Astrocyte (in vitro differentiated cells and primary cell): ENCODE measurements around the gene CNPY4. TPM values are rescaled to one million over a fixed set of nuclear protein-coding genes. Genes with fewer than 3 reads are reported as not detected.
A peak's percentile ranks its signal among the peaks of the same experiment; 100 is the strongest.

Experiments
- DNase-seq: peaks from one replicate; pipeline ENCODE4 v3.0.0-alpha.2; 2010; ENCODE audit warnings: low read depth
- FAIRE-seq: peaks from 2 replicates; lab custom pipeline; 2011; peaks lifted over from hg19 to GRCh38; lab: Jason Lieb, UNC
- H2AFZ ChIP-seq: 2 replicates; pipeline ENCODE4 v1.6.0; 2012; ENCODE audit warnings: low read depth, low read length, inconsistent platforms
- H3K27ac ChIP-seq: 2 replicates; pipeline ENCODE4 v1.5.1; 2011; ENCODE audit warnings: low read depth, low read length, inconsistent platforms
- H3K27me3 ChIP-seq: 2 replicates; pipeline ENCODE4 v1.6.0; 2011; ENCODE audit warnings: low read length, inconsistent platforms; ENCODE audit not compliant: insufficient read depth
- H3K36me3 ChIP-seq: 2 replicates; pipeline ENCODE4 v1.5.1; 2011; ENCODE audit warnings: low read length, inconsistent platforms; ENCODE audit not compliant: insufficient read depth
- H3K4me1 ChIP-seq: 2 replicates; pipeline ENCODE4 v1.5.1; 2011; ENCODE audit warnings: low read length, inconsistent platforms; ENCODE audit not compliant: insufficient read depth
- H3K4me2 ChIP-seq: 2 replicates; pipeline ENCODE4 v1.6.0; 2012; ENCODE audit warnings: low read length, inconsistent platforms
- H3K4me3 ChIP-seq: 2 replicates; pipeline ENCODE4 v1.5.1; 2011; ENCODE audit warnings: low read depth, mild to moderate bottlenecking, low read length, inconsistent platforms; ENCODE audit not compliant: insufficient read depth
- H3K79me2 ChIP-seq: 2 replicates; pipeline ENCODE4 v1.6.0; 2012; ENCODE audit warnings: mild to moderate bottlenecking, low read length, inconsistent platforms; ENCODE audit not compliant: insufficient read depth
- H3K9ac ChIP-seq: 2 replicates; pipeline ENCODE4 v1.6.0; 2012; ENCODE audit warnings: mild to moderate bottlenecking, low read length, inconsistent platforms
- H3K9me3 ChIP-seq: 2 replicates; pipeline ENCODE4 v1.5.1; 2012; ENCODE audit warnings: low read depth, mild to moderate bottlenecking, low read length, inconsistent platforms; ENCODE audit not compliant: insufficient read depth
- H4K20me1 ChIP-seq: 2 replicates; pipeline ENCODE4 v1.6.0; 2012; ENCODE audit warnings: low read length, inconsistent platforms; ENCODE audit not compliant: insufficient read depth
- H3K27ac Mint-ChIP-seq: one replicate; pipeline ENCODE4 v1.8.0; 2021; ENCODE audit warnings: mild to moderate bottlenecking, mixed read lengths; ENCODE audit not compliant: unreplicated experiment
- H3K27me3 Mint-ChIP-seq: one replicate; pipeline ENCODE4 v1.8.0; 2021; ENCODE audit warnings: low read depth, mixed read lengths; ENCODE audit not compliant: unreplicated experiment
- H3K36me3 Mint-ChIP-seq: one replicate; pipeline ENCODE4 v1.8.0; 2021; ENCODE audit warnings: low read depth, mixed read lengths; ENCODE audit not compliant: unreplicated experiment
- H3K4me1 Mint-ChIP-seq: one replicate; pipeline ENCODE4 v1.8.0; 2021; ENCODE audit warnings: low read depth, mixed read lengths; ENCODE audit not compliant: unreplicated experiment
- H3K4me3 Mint-ChIP-seq: one replicate; pipeline ENCODE4 v1.8.0; 2021; ENCODE audit warnings: mild to moderate bottlenecking, moderate library complexity, mixed read lengths; ENCODE audit not compliant: unreplicated experiment
- H3K9me3 Mint-ChIP-seq: one replicate; pipeline ENCODE4 v1.8.0; 2021; ENCODE audit warnings: mild to moderate bottlenecking, mixed read lengths; ENCODE audit not compliant: unreplicated experiment
- EZH2 ChIP-seq: IDR thresholded peaks from 2 replicates; pipeline ENCODE4 v1.6.1; 2012; ENCODE audit warnings: mild to moderate bottlenecking, low read length, inconsistent platforms; ENCODE audit not compliant: insufficient read depth
- total RNA-seq: library from RNA; stranded (reverse); gene quantifications from 2 replicates; pipeline ENCODE4 v1.2.1, GENCODE V29; 2021
- TF ChIP-seq, protein P1 (sequence below): IDR thresholded peaks from 2 replicates; pipeline ENCODE4 v1.5.1; 2011; ENCODE audit warnings: low read depth, mild to moderate bottlenecking, inconsistent platforms, low read length, moderate library complexity; ENCODE audit not compliant: insufficient read depth

Gene CNPY4
- total RNA-seq, 1 donor from 2014 or later: 16.4 TPM

DNA sequence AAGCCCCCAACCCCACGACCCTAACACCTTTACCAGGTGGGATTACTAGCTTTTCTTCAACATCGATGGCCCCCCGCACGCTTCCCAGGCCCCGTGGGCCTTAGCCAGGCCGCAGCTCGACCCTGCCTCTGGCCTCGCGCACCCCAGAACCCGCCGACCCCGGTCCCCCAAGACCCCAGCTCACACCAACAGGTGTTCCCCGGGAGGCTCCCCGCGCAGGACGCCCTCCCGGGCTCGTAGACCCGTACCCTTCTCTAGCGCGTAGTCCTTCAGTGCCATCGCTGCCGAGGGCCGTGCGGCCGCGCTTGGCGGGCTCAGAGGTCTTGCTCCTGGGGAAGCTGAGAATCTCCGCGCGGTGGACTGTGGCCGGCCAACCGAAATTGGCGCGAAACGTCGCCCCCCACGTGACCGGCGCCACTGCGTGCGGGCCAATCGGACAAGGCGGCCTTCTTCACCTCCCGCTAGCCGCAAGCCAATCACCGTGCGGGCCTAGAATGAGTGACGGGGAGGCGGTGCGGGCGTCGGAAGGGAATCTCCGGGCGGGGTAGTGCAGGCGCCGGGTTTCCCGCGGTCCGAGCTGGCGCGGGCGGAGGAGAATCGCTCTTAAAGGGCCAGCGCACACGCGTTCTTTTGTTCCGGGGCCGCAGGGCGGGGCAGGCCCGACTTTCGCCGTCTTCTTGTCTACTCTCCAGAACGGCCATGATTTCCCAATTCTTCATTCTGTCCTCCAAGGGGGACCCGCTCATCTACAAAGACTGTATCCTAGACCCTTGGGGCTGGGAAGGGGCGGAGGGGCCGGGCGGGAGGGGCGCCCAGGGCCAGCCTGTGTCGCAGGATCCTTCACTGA, 18.2 kb upstream of the CNPY4 start, which contains the start of the genes AP4M1 and MCM7:
Gene AP4M1, plus strand, starts transcription at position 628 of the 847 bp plus-strand sequence. Its CDS starts 72 bp downstream, at position 700.
Gene MCM7, minus strand, starts transcription at position 382 of the 847 bp plus-strand sequence. Its CDS starts 103 bp downstream, at position 279.
- no peak for FAIRE-seq
- no peaks in the 10 kb centered on the region for H3K9me3 Mint-ChIP-seq
- no peak within 1 kb of the TSS for H2AFZ ChIP-seq

GRCh38 chr7:100102950-100103840, 16.2 kb upstream of the CNPY4 start:
- peak overlapping the region; percentile 69 for H3K4me3 ChIP-seq
- TF ChIP-seq, protein P1, sequence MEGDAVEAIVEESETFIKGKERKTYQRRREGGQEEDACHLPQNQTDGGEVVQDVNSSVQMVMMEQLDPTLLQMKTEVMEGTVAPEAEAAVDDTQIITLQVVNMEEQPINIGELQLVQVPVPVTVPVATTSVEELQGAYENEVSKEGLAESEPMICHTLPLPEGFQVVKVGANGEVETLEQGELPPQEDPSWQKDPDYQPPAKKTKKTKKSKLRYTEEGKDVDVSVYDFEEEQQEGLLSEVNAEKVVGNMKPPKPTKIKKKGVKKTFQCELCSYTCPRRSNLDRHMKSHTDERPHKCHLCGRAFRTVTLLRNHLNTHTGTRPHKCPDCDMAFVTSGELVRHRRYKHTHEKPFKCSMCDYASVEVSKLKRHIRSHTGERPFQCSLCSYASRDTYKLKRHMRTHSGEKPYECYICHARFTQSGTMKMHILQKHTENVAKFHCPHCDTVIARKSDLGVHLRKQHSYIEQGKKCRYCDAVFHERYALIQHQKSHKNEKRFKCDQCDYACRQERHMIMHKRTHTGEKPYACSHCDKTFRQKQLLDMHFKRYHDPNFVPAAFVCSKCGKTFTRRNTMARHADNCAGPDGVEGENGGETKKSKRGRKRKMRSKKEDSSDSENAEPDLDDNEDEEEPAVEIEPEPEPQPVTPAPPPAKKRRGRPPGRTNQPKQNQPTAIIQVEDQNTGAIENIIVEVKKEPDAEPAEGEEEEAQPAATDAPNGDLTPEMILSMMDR: no peak
- TF ChIP-seq EZH2: no peak
- H3K4me2 ChIP-seq: peak overlapping the region; percentile 93
- H2AFZ ChIP-seq: no peak overlapping the region
- H3K4me1 ChIP-seq: peaks cover 24% of the 10 kb centered on the region
- peaks cover 23% of the 10 kb centered on the region for H4K20me1 ChIP-seq
- DNase-seq (peak; percentile 98), FAIRE-seq (no peak)
- Mint-ChIP-seq H3K9me3 (no peaks in the 10 kb centered on the region), H3K4me3 (peak overlapping the region; percentile 93), H3K4me1 (peaks cover 22% of the 10 kb centered on the region), H3K36me3 (peaks cover 20% of the 10 kb centered on the region), H3K27ac (peak overlapping the region; percentile 93), H3K27me3 (no peaks in the 10 kb centered on the region)
- peaks cover 36% of the 10 kb centered on the region for H3K79me2 ChIP-seq
- H3K27me3 ChIP-seq: no peaks in the 10 kb centered on the region
- peak overlapping the region; percentile 91 for H3K9ac ChIP-seq
- H3K36me3 ChIP-seq: peaks cover 21% of the 10 kb centered on the region
- peak overlapping the region; percentile 66 for H3K27ac ChIP-seq
- H3K9me3 ChIP-seq: no peaks in the 10 kb centered on the region

More for the DNA sequence above, 18.2 kb upstream of the CNPY4 start, which contains the start of the genes AP4M1 and MCM7:
- H3K4me1 Mint-ChIP-seq: peaks cover 22% of the 10 kb centered on the region
- peak within 1 kb of the TSS; percentile 91 for H3K27ac Mint-ChIP-seq
- no peaks in the 10 kb centered on the region for H3K27me3 Mint-ChIP-seq
- Histone ChIP-seq H4K20me1 (peaks cover 23% of the 10 kb centered on the region), H3K36me3 (peaks cover 32% of the 10 kb centered on the region), H3K4me3 (peak within 1 kb of the TSS; percentile 69), H3K4me1 (peaks cover 24% of the 10 kb centered on the region), H3K27ac (peak within 1 kb of the TSS; percentile 84), H3K4me2 (peak within 1 kb of the TSS; percentile 93), H3K9ac (peak within 1 kb of the TSS; percentile 91), H3K79me2 (peaks cover 50% of the 10 kb centered on the region), H3K9me3 (no peaks in the 10 kb centered on the region), H3K27me3 (no peaks in the 10 kb centered on the region)
- TF ChIP-seq EZH2: no peak
- TF ChIP-seq, protein P1: no peak
- peak within 1 kb of the TSS; percentile 93 for H3K4me3 Mint-ChIP-seq
- peaks cover 17% of the 10 kb centered on the region for H3K36me3 Mint-ChIP-seq
- peak; percentile 98 for DNase-seq
